ENCODE data around the gene SOBP. TPM values are rescaled to one million over a fixed set of nuclear protein-coding genes. Genes with fewer than 3 reads are reported as not detected.

SOBP gene
- total and polyA plus RNA-seq, 2 donors (not counting 1 experiment from before 2014, with no cell fraction given), result 2.7 to 6.3 TPM

GRCh38 chr6:107704347-107705013, 214.6 kb downstream of the SOBP start:
- Histone ChIP-seq H2AFZ (ENCODE audit: low read length) (peak overlapping the region; percentile 56), H3K79me2 (ENCODE audit: control insufficient read depth, insufficient read depth, low read length) (no peaks in the 10 kb centered on the region), H4K20me1 (ENCODE audit: control insufficient read depth, extremely low read depth, insufficient read depth, low read length) (no peaks in the 10 kb centered on the region), H3K4me3 (replicated peaks in 1 of 4; ENCODE audit: control extremely low read depth in 1 of 4, insufficient read depth in 1 of 4, low read depth in 3 of 4, low read length in 4 of 4) (peak overlapping the region in 1 of 4 experiments; percentile 17), H3K9me3 (ENCODE audit: control insufficient read depth, insufficient read depth, low read depth, low read length) (no peaks in the 10 kb centered on the region), H3K4me1 (ENCODE audit: control insufficient read depth, extremely low read depth, insufficient read depth, low read length) (peaks cover 2% of the 10 kb centered on the region), H3K4me2 (ENCODE audit: extremely low read depth, insufficient read depth, low read length) (peak overlapping the region; percentile 63), H3K27ac (ENCODE audit: insufficient read depth, low read length) (no peak overlapping the region), H3K27me3 (ENCODE audit: control insufficient read depth, insufficient read depth, low read length) (peaks cover 3% of the 10 kb centered on the region), H3K9ac (ENCODE audit: insufficient read depth, low read length) (no peak overlapping the region), H3K36me3 (ENCODE audit: control insufficient read depth, insufficient read depth, low read length) (no peaks in the 10 kb centered on the region)
- TF ChIP-seq EZH2 (IDR thresholded peaks at IDR 0.05; ENCODE audit: low read length, missing control alignments) (no peak), CTCF (conservative IDR thresholded peaks at IDR 0.05 in 1 of 2, IDR thresholded peaks at IDR 0.05 in 1 of 2; ENCODE audit: low read depth in 1 of 2, low read length in 2 of 2) (peak; percentile 80 to 84)
- DNase-seq (ENCODE audit: low read depth in 2 of 2), result peak; percentile 31 to 71

GRCh38 chr6:107706516-107707115, 216.7 kb downstream of the SOBP start:
- Histone ChIP-seq H3K27me3 (ENCODE audit: control insufficient read depth, insufficient read depth, low read length) (peaks cover 3% of the 10 kb centered on the region), H3K36me3 (ENCODE audit: control insufficient read depth, insufficient read depth, low read length) (no peaks in the 10 kb centered on the region), H3K9me3 (ENCODE audit: control insufficient read depth, insufficient read depth, low read depth, low read length) (no peaks in the 10 kb centered on the region), H4K20me1 (ENCODE audit: control insufficient read depth, extremely low read depth, insufficient read depth, low read length) (no peaks in the 10 kb centered on the region), H3K4me3 (replicated peaks in 1 of 4; ENCODE audit: control extremely low read depth in 1 of 4, insufficient read depth in 1 of 4, low read depth in 3 of 4, low read length in 4 of 4) (no peak overlapping the region), H3K4me1 (ENCODE audit: control insufficient read depth, extremely low read depth, insufficient read depth, low read length) (peaks cover 2% of the 10 kb centered on the region), H2AFZ (ENCODE audit: low read length) (no peak overlapping the region), H3K27ac (ENCODE audit: insufficient read depth, low read length) (no peak overlapping the region), H3K4me2 (ENCODE audit: extremely low read depth, insufficient read depth, low read length) (no peak overlapping the region), H3K9ac (ENCODE audit: insufficient read depth, low read length) (no peak overlapping the region), H3K79me2 (ENCODE audit: control insufficient read depth, insufficient read depth, low read length) (no peaks in the 10 kb centered on the region)
- DNase-seq (ENCODE audit: low read depth in 2 of 2), result no peak
- TF ChIP-seq EZH2 (IDR thresholded peaks at IDR 0.05; ENCODE audit: low read length, missing control alignments), result no peak
- TF ChIP-seq CTCF (conservative IDR thresholded peaks at IDR 0.05 in 1 of 2, IDR thresholded peaks at IDR 0.05 in 1 of 2; ENCODE audit: low read depth in 1 of 2, low read length in 2 of 2), result no peak

GRCh38 chr6:107707346-107708275, 217.7 kb downstream of the SOBP start:
- Histone ChIP-seq H2AFZ (ENCODE audit: low read length) (no peak overlapping the region), H3K4me1 (ENCODE audit: control insufficient read depth, extremely low read depth, insufficient read depth, low read length) (peaks cover 9% of the 10 kb centered on the region), H3K4me3 (replicated peaks in 1 of 4; ENCODE audit: control extremely low read depth in 1 of 4, insufficient read depth in 1 of 4, low read depth in 3 of 4, low read length in 4 of 4) (no peak overlapping the region), H4K20me1 (ENCODE audit: control insufficient read depth, extremely low read depth, insufficient read depth, low read length) (no peaks in the 10 kb centered on the region), H3K4me2 (ENCODE audit: extremely low read depth, insufficient read depth, low read length) (no peak overlapping the region), H3K9ac (ENCODE audit: insufficient read depth, low read length) (no peak overlapping the region), H3K36me3 (ENCODE audit: control insufficient read depth, insufficient read depth, low read length) (no peaks in the 10 kb centered on the region), H3K27me3 (ENCODE audit: control insufficient read depth, insufficient read depth, low read length) (peaks cover 3% of the 10 kb centered on the region), H3K9me3 (ENCODE audit: control insufficient read depth, insufficient read depth, low read depth, low read length) (no peaks in the 10 kb centered on the region), H3K79me2 (ENCODE audit: control insufficient read depth, insufficient read depth, low read length) (no peaks in the 10 kb centered on the region), H3K27ac (ENCODE audit: insufficient read depth, low read length) (no peak overlapping the region)
- TF ChIP-seq CTCF (conservative IDR thresholded peaks at IDR 0.05 in 1 of 2, IDR thresholded peaks at IDR 0.05 in 1 of 2; ENCODE audit: low read depth in 1 of 2, low read length in 2 of 2), result no peak
- TF ChIP-seq EZH2 (IDR thresholded peaks at IDR 0.05; ENCODE audit: low read length, missing control alignments), result no peak
- DNase-seq (ENCODE audit: low read depth in 2 of 2), result no peak
